GM12801 (cell line): ENCODE data around the gene PLCL2.

Source experiments
- TF ChIP-seq, protein P1 (sequence below): IDR thresholded peaks from one replicate; pipeline ENCODE4 v1.5.1; 2011; ENCODE audit warnings: control low read depth; ENCODE audit not compliant: insufficient read length; ENCODE audit errors: extremely low read depth

Gene PLCL2

GRCh38 chr3:16937326-16937845 is 52.6 kb downstream of the PLCL2 start:
- TF ChIP-seq, protein P1, sequence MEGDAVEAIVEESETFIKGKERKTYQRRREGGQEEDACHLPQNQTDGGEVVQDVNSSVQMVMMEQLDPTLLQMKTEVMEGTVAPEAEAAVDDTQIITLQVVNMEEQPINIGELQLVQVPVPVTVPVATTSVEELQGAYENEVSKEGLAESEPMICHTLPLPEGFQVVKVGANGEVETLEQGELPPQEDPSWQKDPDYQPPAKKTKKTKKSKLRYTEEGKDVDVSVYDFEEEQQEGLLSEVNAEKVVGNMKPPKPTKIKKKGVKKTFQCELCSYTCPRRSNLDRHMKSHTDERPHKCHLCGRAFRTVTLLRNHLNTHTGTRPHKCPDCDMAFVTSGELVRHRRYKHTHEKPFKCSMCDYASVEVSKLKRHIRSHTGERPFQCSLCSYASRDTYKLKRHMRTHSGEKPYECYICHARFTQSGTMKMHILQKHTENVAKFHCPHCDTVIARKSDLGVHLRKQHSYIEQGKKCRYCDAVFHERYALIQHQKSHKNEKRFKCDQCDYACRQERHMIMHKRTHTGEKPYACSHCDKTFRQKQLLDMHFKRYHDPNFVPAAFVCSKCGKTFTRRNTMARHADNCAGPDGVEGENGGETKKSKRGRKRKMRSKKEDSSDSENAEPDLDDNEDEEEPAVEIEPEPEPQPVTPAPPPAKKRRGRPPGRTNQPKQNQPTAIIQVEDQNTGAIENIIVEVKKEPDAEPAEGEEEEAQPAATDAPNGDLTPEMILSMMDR, result no peak

DNA sequence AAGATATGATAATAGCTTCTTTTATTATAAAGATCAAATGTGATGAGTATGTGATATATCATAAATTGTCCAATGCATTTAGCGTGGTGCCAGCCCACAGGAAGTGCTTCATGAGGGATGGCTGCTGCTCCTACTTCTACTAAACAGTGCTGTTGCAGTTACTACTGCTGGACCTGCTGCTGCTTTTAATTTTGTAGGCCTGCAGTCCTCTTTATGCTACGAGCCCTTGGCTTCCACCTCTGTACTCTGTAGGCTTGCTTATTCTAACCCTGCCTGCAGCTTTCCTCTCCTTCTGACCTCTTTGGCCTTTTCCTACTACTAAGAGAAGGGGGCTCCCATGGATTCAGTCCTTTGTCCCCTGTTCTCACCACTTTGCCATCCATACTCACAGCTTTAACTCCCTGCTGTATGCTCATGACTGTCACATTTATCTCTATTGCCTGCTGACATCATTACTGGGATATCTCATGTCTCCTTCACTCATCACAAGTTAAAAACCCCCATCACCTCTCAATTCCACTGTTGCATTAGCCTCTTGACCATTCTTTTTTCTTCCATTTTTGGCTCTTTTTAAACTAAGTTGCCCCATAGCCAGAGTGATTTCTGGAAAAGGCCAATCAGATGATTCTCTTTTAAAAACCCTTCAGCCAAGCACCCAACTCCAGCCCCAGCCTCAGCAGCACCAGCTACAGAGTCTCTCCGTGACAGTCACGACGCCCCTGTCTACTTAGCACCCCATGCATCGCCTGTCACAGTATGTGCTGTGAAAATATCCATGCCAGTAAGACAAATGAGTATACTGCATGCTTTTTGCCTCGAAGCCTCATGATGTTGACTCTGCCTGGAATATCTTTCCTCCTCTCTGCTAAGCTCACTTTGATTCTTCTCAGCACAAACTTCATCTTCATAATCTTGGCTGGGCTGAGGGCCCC is 56.3 kb downstream of the PLCL2 start:
- TF ChIP-seq, protein P1, result no peak

DNA sequence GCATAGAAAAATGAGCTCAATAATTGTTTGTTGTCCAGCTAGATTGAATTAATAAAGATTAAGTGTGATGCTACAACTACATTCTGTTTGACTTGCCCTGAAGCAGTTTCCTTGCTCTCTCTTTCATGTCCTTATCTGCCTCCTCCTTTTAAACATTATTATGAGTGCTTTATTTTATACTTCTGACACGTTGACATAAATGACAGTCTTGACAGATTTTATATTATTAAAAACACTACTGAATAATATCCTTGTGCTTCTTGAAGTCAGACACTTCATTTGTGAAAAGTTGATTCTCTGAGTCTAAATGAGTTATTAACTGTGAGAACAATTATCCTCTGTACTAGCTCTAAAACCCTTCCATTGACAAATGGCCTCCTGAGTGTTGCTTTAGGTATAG is 58.2 kb downstream of the PLCL2 start:
- TF ChIP-seq, protein P1, result no peak

DNA sequence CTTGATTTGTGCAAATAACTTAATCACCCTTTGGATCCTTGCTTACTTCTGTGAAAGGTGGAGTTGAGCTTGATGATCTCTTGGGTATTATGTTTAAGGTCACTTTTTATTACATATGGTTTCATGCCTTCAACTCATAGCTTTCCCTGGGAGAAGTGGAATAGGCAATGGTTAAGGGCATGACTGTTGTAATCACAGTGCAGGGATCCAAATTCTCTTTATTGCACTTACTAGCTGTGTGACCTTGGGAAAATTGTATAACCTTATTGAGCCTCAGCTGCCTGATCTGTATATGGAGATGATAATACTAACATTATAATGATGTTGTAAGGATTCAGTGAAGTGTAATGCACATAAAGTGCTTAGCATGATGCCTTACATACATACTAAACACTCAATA is 59.1 kb downstream of the PLCL2 start:
- TF ChIP-seq, protein P1, result no peak

DNA sequence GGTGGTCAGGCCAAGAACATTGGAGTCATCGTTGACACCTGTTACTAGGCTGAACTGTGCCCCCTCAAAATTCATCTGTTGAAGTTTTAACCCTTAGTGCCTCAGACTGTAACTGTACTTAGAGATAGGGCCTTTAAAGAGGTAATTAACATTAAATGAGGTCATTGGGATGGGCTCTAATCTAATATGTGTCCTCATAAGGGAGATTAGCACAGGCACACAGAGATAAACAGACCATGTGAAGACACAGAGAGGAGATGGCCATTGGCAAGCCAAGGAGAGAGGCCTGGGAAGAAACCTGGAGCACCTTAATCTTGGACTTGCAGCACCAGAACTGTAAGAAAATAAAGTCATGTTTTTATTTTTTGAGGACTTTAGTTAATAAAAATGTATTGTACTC is 59.6 kb downstream of the PLCL2 start:
- TF ChIP-seq, protein P1, result no peak

DNA sequence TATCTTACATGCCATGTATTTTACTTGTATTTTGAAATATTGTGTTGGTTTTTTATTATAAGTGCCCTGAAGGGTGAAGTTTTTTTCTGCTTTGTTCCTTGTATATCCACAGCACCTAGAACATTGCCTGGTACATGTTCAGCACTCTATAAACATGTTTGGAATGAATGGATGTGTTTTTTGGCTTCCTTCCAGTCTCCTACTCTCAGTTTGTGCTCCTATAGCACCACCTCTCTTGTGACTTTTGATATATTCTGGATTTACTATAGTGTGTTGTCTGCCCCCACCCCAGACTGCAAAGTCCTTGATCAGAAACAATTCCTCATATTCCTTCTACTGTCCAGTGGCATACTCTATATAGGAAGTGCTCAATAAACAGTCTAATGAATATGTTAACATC is 60.6 kb downstream of the PLCL2 start:
- TF ChIP-seq, protein P1, result no peak

DNA sequence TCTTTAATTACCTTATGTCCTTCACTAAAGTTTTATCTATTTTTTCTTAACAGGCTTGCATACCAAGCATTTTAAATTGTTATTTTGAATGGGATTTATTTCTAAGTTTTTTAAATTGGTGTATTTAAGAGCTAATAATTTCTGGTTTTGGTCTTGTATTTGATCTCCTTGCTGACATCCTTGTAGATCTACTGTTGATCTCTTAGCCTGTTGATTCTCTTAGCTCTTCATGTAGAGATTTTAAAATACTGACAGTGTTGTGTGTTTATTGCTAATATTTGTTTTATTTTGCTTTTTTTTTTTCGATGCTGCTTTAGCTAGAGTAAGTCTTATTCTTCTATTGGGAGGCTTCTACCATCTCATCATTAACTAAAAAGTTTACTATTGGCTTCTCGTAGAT is 65.5 kb downstream of the PLCL2 start:
- TF ChIP-seq, protein P1, result no peak
